ENCODE data around the gene PFN3. TPM values are rescaled to one million over a fixed set of nuclear protein-coding genes. Genes with fewer than 3 reads are reported as not detected.
A peak's percentile ranks its signal among the peaks of the same experiment; 100 is the strongest.

The PFN3 gene
- total RNA-seq, 1 experiment from 2014 or later: not detected

- peaks cover 35% of the 10 kb centered on the region for H3K79me2 ChIP-seq (ENCODE audit: low read depth)
- no peak overlapping the region for H3K27ac ChIP-seq
- no peaks in the 10 kb centered on the region for H3K36me3 ChIP-seq (ENCODE audit: low read depth)
- no peaks in the 10 kb centered on the region for H3K9me2 ChIP-seq (ENCODE audit: insufficient read depth)
- no TSS peak for BruUV-seq (replicated peaks)
- no peaks in the 10 kb centered on the region for H3K27me3 ChIP-seq (ENCODE audit: insufficient read depth, low read depth)
- peaks cover 18% of the 10 kb centered on the region for H3K4me1 ChIP-seq (replicated peaks; ENCODE audit: insufficient read depth)
- peaks cover 29% of the 10 kb centered on the region for H4K20me1 ChIP-seq (ENCODE audit: insufficient read depth)
- H3K4me3 ChIP-seq: no peak overlapping the region
- no peaks in the 10 kb centered on the region for H3K9me3 ChIP-seq (ENCODE audit: insufficient read depth, low read depth)
- ChIA-PET POLR2A (ENCODE audit: unreplicated experiment) (no interaction called here), CTCF (no interaction called here)
- H2AFZ ChIP-seq: no peak overlapping the region
- H3F3A ChIP-seq (ENCODE audit: insufficient read depth, low read depth): peaks cover 11% of the 10 kb centered on the region; the same call in 1 of the 2 replicates
- no peak overlapping the region for H3K4me2 ChIP-seq
- TF ChIP-seq EZH2 (IDR thresholded peaks at IDR 0.05; ENCODE audit: low read depth) (no peak), CTCF (conservative IDR thresholded peaks at IDR 0.05) (no peak)
- no peak for DNase-seq
- intact Hi-C loops (cut with micrococcal nuclease; ENCODE audit: unreplicated experiment): no loop called here
Observed at GRCh38 chr5:177430140-177430951, 29.9 kb upstream of the PFN3 start.

- H2AFZ ChIP-seq: no peak overlapping the region
- H3K27me3 ChIP-seq (ENCODE audit: insufficient read depth, low read depth): no peaks in the 10 kb centered on the region
- H4K20me1 ChIP-seq (ENCODE audit: insufficient read depth): peaks cover 29% of the 10 kb centered on the region
- peaks cover 35% of the 10 kb centered on the region for H3K79me2 ChIP-seq (ENCODE audit: low read depth)
- no peaks in the 10 kb centered on the region for H3K9me2 ChIP-seq (ENCODE audit: insufficient read depth)
- ChIA-PET POLR2A (ENCODE audit: unreplicated experiment) (no interaction called here), CTCF (no interaction called here)
- H3K9me3 ChIP-seq (ENCODE audit: insufficient read depth, low read depth): no peaks in the 10 kb centered on the region
- H3F3A ChIP-seq (ENCODE audit: insufficient read depth, low read depth): peaks cover 10% of the 10 kb centered on the region; the same call in 1 of the 2 replicates
- TF ChIP-seq CTCF (conservative IDR thresholded peaks at IDR 0.05) (no peak), EZH2 (IDR thresholded peaks at IDR 0.05; ENCODE audit: low read depth) (no peak)
- intact Hi-C loops (cut with micrococcal nuclease; ENCODE audit: unreplicated experiment): no loop called here
- H3K36me3 ChIP-seq (ENCODE audit: low read depth): no peaks in the 10 kb centered on the region
- DNase-seq: no peak
- no TSS peak for BruUV-seq (replicated peaks)
- no peak overlapping the region for H3K4me3 ChIP-seq
- no peak overlapping the region for H3K27ac ChIP-seq
- H3K4me1 ChIP-seq (replicated peaks; ENCODE audit: insufficient read depth): peaks cover 23% of the 10 kb centered on the region
- H3K4me2 ChIP-seq: no peak overlapping the region
Observed at GRCh38 chr5:177429248-177430040, 29.0 kb upstream of the PFN3 start.

- H3K9me2 ChIP-seq (ENCODE audit: insufficient read depth): no peaks in the 10 kb centered on the region
- no TSS peak for BruUV-seq (replicated peaks)
- H3K4me3 ChIP-seq: no peak overlapping the region
- H2AFZ ChIP-seq: no peak overlapping the region
- intact Hi-C loops (cut with micrococcal nuclease; ENCODE audit: unreplicated experiment): no loop called here
- no peaks in the 10 kb centered on the region for H3K27me3 ChIP-seq (ENCODE audit: insufficient read depth, low read depth)
- ChIA-PET POLR2A (ENCODE audit: unreplicated experiment) (interaction anchor here (0.6 kb wide), 1 partner anchor 1012 kb away, joined by 3 read pairs; no protein-coding TSS in a partner anchor), CTCF (no interaction called here)
- H3K36me3 ChIP-seq (ENCODE audit: low read depth): no peaks in the 10 kb centered on the region
- TF ChIP-seq CTCF (conservative IDR thresholded peaks at IDR 0.05): no peak
- H3K9me3 ChIP-seq (ENCODE audit: insufficient read depth, low read depth): no peaks in the 10 kb centered on the region
- no peak for DNase-seq
- H3K79me2 ChIP-seq (ENCODE audit: low read depth): peaks cover 35% of the 10 kb centered on the region
- H3K4me2 ChIP-seq: peak overlapping the region; percentile 97; the same call in 1 of the 2 replicates
- H3K27ac ChIP-seq: no peak overlapping the region
- H3F3A ChIP-seq (ENCODE audit: insufficient read depth, low read depth): peaks cover 10% of the 10 kb centered on the region; the same call in 1 of the 2 replicates
- H3K4me1 ChIP-seq (replicated peaks; ENCODE audit: insufficient read depth): peaks cover 23% of the 10 kb centered on the region
- H4K20me1 ChIP-seq (ENCODE audit: insufficient read depth): peaks cover 29% of the 10 kb centered on the region
Observed at GRCh38 chr5:177428574-177429217, 28.2 kb upstream of the PFN3 start.
